Measurements from ENCODE around the gene HLCS. TPM values are rescaled to one million over a fixed set of nuclear protein-coding genes. Genes with fewer than 3 reads are reported as not detected.
A peak's percentile ranks its signal among the peaks of the same experiment; 100 is the strongest.

Gene HLCS
- total and polyA plus RNA-seq, 2 donors (not counting 1 experiment from before 2014, with no cell fraction given), result 23.1 to 40.0 TPM

DNA sequence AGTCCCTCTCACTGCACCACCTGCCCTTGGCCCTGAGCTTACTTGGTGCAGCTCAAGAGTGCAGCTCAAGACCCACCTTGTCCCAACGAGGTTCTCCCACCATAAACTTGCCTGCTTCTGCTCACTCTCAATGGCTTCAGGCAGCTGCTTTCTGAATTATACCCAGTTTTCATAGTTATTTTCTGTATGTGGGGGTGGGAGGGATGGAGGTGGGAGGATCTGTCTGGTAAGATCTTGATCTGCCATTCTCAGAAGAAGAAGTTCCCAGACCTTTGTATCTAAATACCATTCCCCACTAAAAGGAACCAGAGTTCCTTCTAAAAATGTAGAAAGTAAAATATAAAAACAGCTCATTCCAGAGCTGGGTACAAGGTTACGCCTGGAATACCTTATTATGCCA lies 156.0 kb downstream of the HLCS start:
- Histone ChIP-seq H3K9ac (ENCODE audit: insufficient read depth, low read length) (no peak overlapping the region), H3K4me2 (ENCODE audit: extremely low read depth, insufficient read depth, low read length) (no peak overlapping the region), H3K27ac (ENCODE audit: insufficient read depth, low read length) (no peak overlapping the region), H4K20me1 (ENCODE audit: control insufficient read depth, extremely low read depth, insufficient read depth, low read length) (no peaks in the 10 kb centered on the region), H3K36me3 (ENCODE audit: control insufficient read depth, insufficient read depth, low read length) (no peaks in the 10 kb centered on the region), H3K4me3 (replicated peaks in 1 of 4; ENCODE audit: control extremely low read depth in 1 of 4, insufficient read depth in 1 of 4, low read depth in 3 of 4, low read length in 4 of 4) (no peak overlapping the region), H3K4me1 (ENCODE audit: control insufficient read depth, extremely low read depth, insufficient read depth, low read length) (no peaks in the 10 kb centered on the region), H2AFZ (ENCODE audit: low read length) (no peak overlapping the region), H3K9me3 (ENCODE audit: control insufficient read depth, insufficient read depth, low read depth, low read length) (no peaks in the 10 kb centered on the region), H3K79me2 (ENCODE audit: control insufficient read depth, insufficient read depth, low read length) (no peaks in the 10 kb centered on the region), H3K27me3 (ENCODE audit: control insufficient read depth, insufficient read depth, low read length) (no peaks in the 10 kb centered on the region)
- TF ChIP-seq, protein P1, sequence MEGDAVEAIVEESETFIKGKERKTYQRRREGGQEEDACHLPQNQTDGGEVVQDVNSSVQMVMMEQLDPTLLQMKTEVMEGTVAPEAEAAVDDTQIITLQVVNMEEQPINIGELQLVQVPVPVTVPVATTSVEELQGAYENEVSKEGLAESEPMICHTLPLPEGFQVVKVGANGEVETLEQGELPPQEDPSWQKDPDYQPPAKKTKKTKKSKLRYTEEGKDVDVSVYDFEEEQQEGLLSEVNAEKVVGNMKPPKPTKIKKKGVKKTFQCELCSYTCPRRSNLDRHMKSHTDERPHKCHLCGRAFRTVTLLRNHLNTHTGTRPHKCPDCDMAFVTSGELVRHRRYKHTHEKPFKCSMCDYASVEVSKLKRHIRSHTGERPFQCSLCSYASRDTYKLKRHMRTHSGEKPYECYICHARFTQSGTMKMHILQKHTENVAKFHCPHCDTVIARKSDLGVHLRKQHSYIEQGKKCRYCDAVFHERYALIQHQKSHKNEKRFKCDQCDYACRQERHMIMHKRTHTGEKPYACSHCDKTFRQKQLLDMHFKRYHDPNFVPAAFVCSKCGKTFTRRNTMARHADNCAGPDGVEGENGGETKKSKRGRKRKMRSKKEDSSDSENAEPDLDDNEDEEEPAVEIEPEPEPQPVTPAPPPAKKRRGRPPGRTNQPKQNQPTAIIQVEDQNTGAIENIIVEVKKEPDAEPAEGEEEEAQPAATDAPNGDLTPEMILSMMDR (conservative IDR thresholded peaks at IDR 0.05 in 1 of 2, IDR thresholded peaks at IDR 0.05 in 1 of 2; ENCODE audit: low read depth in 1 of 2, low read length in 2 of 2), result no peak
- TF ChIP-seq EZH2 (IDR thresholded peaks at IDR 0.05; ENCODE audit: low read length, missing control alignments), result no peak
- DNase-seq (ENCODE audit: low read depth in 2 of 2), result no peak

DNA sequence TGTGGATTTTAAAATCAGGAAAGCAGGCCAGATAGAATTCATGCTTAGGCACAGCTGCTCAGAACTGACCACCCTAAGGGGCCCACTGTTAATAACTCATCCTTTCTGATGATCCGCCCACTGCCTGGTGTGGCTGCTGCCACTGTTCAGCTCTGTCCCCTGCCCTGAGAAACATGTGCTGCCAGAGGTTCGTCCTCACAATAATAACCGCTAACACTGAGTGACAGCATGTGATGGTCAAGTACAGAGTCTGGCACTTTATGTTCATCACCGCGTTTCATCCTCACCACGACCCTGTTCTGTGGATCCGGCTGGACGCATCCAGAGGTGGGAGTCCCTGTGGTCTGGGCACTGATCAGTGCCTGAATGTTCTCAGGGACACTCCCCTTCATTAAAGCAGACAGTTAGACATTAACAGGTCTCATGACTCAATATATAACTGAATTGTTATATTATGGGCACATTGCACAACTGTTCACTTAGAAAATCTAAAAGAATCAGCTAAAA lies 159.0 kb downstream of the HLCS start:
- no peak for DNase-seq (ENCODE audit: low read depth in 2 of 2)
- no peak overlapping the region for H3K4me2 ChIP-seq (ENCODE audit: extremely low read depth, insufficient read depth, low read length)

DNA sequence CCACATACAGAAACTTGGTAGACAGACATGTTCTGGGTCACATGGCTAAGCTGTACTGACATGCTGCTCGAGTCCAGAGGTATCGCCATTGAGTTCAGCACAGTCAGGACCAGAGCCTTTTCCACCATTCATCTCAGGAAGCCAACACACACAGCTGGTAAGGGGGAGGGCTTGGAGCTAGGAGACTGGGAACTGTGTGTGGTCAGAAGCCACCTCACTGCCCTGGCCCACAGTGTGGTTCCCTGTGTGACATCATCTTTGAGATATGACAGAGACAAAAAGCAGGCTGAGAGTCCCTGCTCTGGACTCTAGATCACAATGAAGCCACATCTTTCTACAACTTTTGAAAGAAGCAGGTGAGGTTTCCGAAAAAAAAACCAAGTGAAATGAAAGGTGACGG lies 160.4 kb downstream of the HLCS start:
- no peak overlapping the region for H3K27ac ChIP-seq (ENCODE audit: insufficient read depth, low read length)
- no peaks in the 10 kb centered on the region for H3K27me3 ChIP-seq (ENCODE audit: control insufficient read depth, insufficient read depth, low read length)
- TF ChIP-seq, protein P1 (conservative IDR thresholded peaks at IDR 0.05 in 1 of 2, IDR thresholded peaks at IDR 0.05 in 1 of 2; ENCODE audit: low read depth in 1 of 2, low read length in 2 of 2), result no peak
- no peak for TF ChIP-seq EZH2 (IDR thresholded peaks at IDR 0.05; ENCODE audit: low read length, missing control alignments)
- peak in 1 of 2 donors; percentile 45 for DNase-seq (ENCODE audit: low read depth in 2 of 2)
- H3K79me2 ChIP-seq (ENCODE audit: control insufficient read depth, insufficient read depth, low read length), result no peaks in the 10 kb centered on the region
- H4K20me1 ChIP-seq (ENCODE audit: control insufficient read depth, extremely low read depth, insufficient read depth, low read length), result no peaks in the 10 kb centered on the region
- H2AFZ ChIP-seq (ENCODE audit: low read length), result no peak overlapping the region
- H3K4me3 ChIP-seq (replicated peaks in 1 of 4; ENCODE audit: control extremely low read depth in 1 of 4, insufficient read depth in 1 of 4, low read depth in 3 of 4, low read length in 4 of 4), result no peak overlapping the region
- H3K9ac ChIP-seq (ENCODE audit: insufficient read depth, low read length), result no peak overlapping the region
- no peak overlapping the region for H3K4me2 ChIP-seq (ENCODE audit: extremely low read depth, insufficient read depth, low read length)
- H3K4me1 ChIP-seq (ENCODE audit: control insufficient read depth, extremely low read depth, insufficient read depth, low read length), result no peaks in the 10 kb centered on the region
- H3K9me3 ChIP-seq (ENCODE audit: control insufficient read depth, insufficient read depth, low read depth, low read length), result no peaks in the 10 kb centered on the region
- H3K36me3 ChIP-seq (ENCODE audit: control insufficient read depth, insufficient read depth, low read length), result no peaks in the 10 kb centered on the region

More for the DNA sequence above, 159.0 kb downstream of the HLCS start:
- Histone ChIP-seq H3K36me3 (ENCODE audit: control insufficient read depth, insufficient read depth, low read length) (no peaks in the 10 kb centered on the region), H3K4me3 (replicated peaks in 1 of 4; ENCODE audit: control extremely low read depth in 1 of 4, insufficient read depth in 1 of 4, low read depth in 3 of 4, low read length in 4 of 4) (no peak overlapping the region), H3K9me3 (ENCODE audit: control insufficient read depth, insufficient read depth, low read depth, low read length) (no peaks in the 10 kb centered on the region), H2AFZ (ENCODE audit: low read length) (no peak overlapping the region), H3K27me3 (ENCODE audit: control insufficient read depth, insufficient read depth, low read length) (no peaks in the 10 kb centered on the region), H3K9ac (ENCODE audit: insufficient read depth, low read length) (no peak overlapping the region), H3K79me2 (ENCODE audit: control insufficient read depth, insufficient read depth, low read length) (no peaks in the 10 kb centered on the region), H3K27ac (ENCODE audit: insufficient read depth, low read length) (no peak overlapping the region), H3K4me1 (ENCODE audit: control insufficient read depth, extremely low read depth, insufficient read depth, low read length) (no peaks in the 10 kb centered on the region), H4K20me1 (ENCODE audit: control insufficient read depth, extremely low read depth, insufficient read depth, low read length) (no peaks in the 10 kb centered on the region)
- no peak for TF ChIP-seq EZH2 (IDR thresholded peaks at IDR 0.05; ENCODE audit: low read length, missing control alignments)
- TF ChIP-seq, protein P1 (conservative IDR thresholded peaks at IDR 0.05 in 1 of 2, IDR thresholded peaks at IDR 0.05 in 1 of 2; ENCODE audit: low read depth in 1 of 2, low read length in 2 of 2), result no peak
